ENCODE measurements around the gene PSMG4. TPM values are rescaled to one million over a fixed set of nuclear protein-coding genes. Genes with fewer than 3 reads are reported as not detected.
"Not testable (repeated sequence)": the region's sequence is repeated elsewhere in the genome, so short reads cannot be mapped to it uniquely, and the experiment has no call there.

PSMG4 gene
- total RNA-seq, 2 donors from 2014 or later = 9.9 to 13.8 TPM

- DNase-seq; ATAC-seq; intact Hi-C loops (cut with DNase I, micrococcal nuclease): not testable (repeated sequence)
Measured at GRCh38 chr6:3244832-3245161, 13.9 kb upstream of the PSMG4 start.

GRCh38 chr6:3245216-3245615, 13.5 kb upstream of the PSMG4 start:
- no peak for DNase-seq
- intact Hi-C loops (cut with DNase I, micrococcal nuclease) = no loop called here
- no peak for ATAC-seq

- peak; percentile 76 for ATAC-seq
- peak; percentile 61 to 62 for DNase-seq
- intact Hi-C loops (cut with DNase I, micrococcal nuclease) = no loop called here
Measured at GRCh38 chr6:3247255-3248146, 11.2 kb upstream of the PSMG4 start.

GRCh38 chr6:3249821-3250220, 8.9 kb upstream of the PSMG4 start:
- no peak for ATAC-seq
- intact Hi-C loops (cut with DNase I, micrococcal nuclease) = loop anchor here in 1 of 2 donors (5.0 kb wide), 1 partner anchor 123 kb away; no protein-coding TSS in a partner anchor
- no peak for DNase-seq

- DNase-seq (no peak), ATAC-seq (no peak)
- intact Hi-C loops (cut with DNase I, micrococcal nuclease) = loop anchor here in 1 of 2 donors (5.0 kb wide), 1 partner anchor 123 kb away; no protein-coding TSS in a partner anchor
Measured at GRCh38 chr6:3250231-3250675, 8.5 kb upstream of the PSMG4 start.

- DNase-seq = peak; percentile 71 to 84
- ATAC-seq = peak; percentile 84
- intact Hi-C loops (cut with DNase I, micrococcal nuclease) = loop anchor here in 1 of 2 donors (5.0 kb wide), 1 partner anchor 124 kb away; no protein-coding TSS in a partner anchor
Measured at GRCh38 chr6:3251462-3252314, 7.1 kb upstream of the PSMG4 start.

GRCh38 chr6:3252369-3252768, 6.4 kb upstream of the PSMG4 start:
- intact Hi-C loops (cut with DNase I, micrococcal nuclease) = loop anchor here in 1 of 2 donors (5.0 kb wide), 1 partner anchor 125 kb away; no protein-coding TSS in a partner anchor
- DNase-seq = no peak
- ATAC-seq = no peak

GRCh38 chr6:3252861-3253596, 5.7 kb upstream of the PSMG4 start:
- ATAC-seq (no peak), DNase-seq (no peak)
- intact Hi-C loops (cut with DNase I, micrococcal nuclease) = loop anchor here in 1 of 2 donors (5.0 kb wide), 1 partner anchor 126 kb away; no protein-coding TSS in a partner anchor

GRCh38 chr6:3253597-3253961, 5.2 kb upstream of the PSMG4 start:
- ATAC-seq (no peak), DNase-seq (no peak)
- intact Hi-C loops (cut with DNase I, micrococcal nuclease) = loop anchor here in 1 of 2 donors (5.0 kb wide), 1 partner anchor 126 kb away; no protein-coding TSS in a partner anchor

GRCh38 chr6:3258201-3258600, 546 bp upstream of the PSMG4 start:
- ATAC-seq (no peak), DNase-seq (no peak)
- intact Hi-C loops (cut with DNase I, micrococcal nuclease) = no loop called here

GRCh38 chr6:3259491-3259958, 778 bp downstream of the PSMG4 start:
- ATAC-seq = peak; percentile 39
- peak in 1 of 2 donors; percentile 47 for DNase-seq
- intact Hi-C loops (cut with DNase I, micrococcal nuclease) = no loop called here

- ATAC-seq = no peak
- intact Hi-C loops (cut with DNase I, micrococcal nuclease) = no loop called here
- DNase-seq = no peak
Measured at GRCh38 chr6:3260296-3260695, 1.5 kb downstream of the PSMG4 start.

- intact Hi-C loops (cut with DNase I, micrococcal nuclease) = no loop called here
- no peak for ATAC-seq
- no peak for DNase-seq
Measured at GRCh38 chr6:3260772-3261517, 2.2 kb downstream of the PSMG4 start.

GRCh38 chr6:3261518-3261820, 2.7 kb downstream of the PSMG4 start:
- intact Hi-C loops (cut with DNase I, micrococcal nuclease) = no loop called here
- ATAC-seq = no peak
- DNase-seq = no peak

GRCh38 chr6:3261921-3262320, 3.2 kb downstream of the PSMG4 start:
- no peak for ATAC-seq
- intact Hi-C loops (cut with DNase I, micrococcal nuclease) = no loop called here
- no peak for DNase-seq

- intact Hi-C loops (cut with DNase I, micrococcal nuclease) = no loop called here
- ATAC-seq (no peak), DNase-seq (no peak)
Measured at GRCh38 chr6:3263096-3263495, 4.3 kb downstream of the PSMG4 start.

- no peak for DNase-seq
- intact Hi-C loops (cut with DNase I, micrococcal nuclease) = no loop called here
- peak; percentile 24 for ATAC-seq
Measured at GRCh38 chr6:3264356-3264755, 5.6 kb downstream of the PSMG4 start.

GRCh38 chr6:3265671-3266070, 6.9 kb downstream of the PSMG4 start:
- ATAC-seq = no peak
- DNase-seq = no peak
- intact Hi-C loops (cut with DNase I, micrococcal nuclease) = no loop called here
